Caco-2 (cell line): ENCODE measurements around the gene NAGLU. TPM values are rescaled to one million over a fixed set of nuclear protein-coding genes. Genes with fewer than 3 reads are reported as not detected.
A peak's percentile ranks its signal among the peaks of the same experiment; 100 is the strongest.

Experiments
- BruUV-seq: library from RNA; stranded (reverse); fragments of 400-500 nt; replicated peaks from 2 replicates; lab custom pipeline; 2021; lab: Mats Ljungman, UMichigan
- CTCF ChIA-PET: fragments of 300-600 bp; sonication (Branson Sonifier 250); formaldehyde crosslinking; loops from one replicate; lab custom pipeline; 2022; ENCODE audit warnings: antibody characterized with exemption; lab: Charles Lee
- POLR2A ChIA-PET: fragments of 300-600 bp; sonication (Branson Sonifier 250); formaldehyde crosslinking; loops from one replicate; lab custom pipeline; 2022; ENCODE audit warnings: antibody characterized with exemption; lab: Charles Lee
- DNase-seq, 2 experiments: peaks; one replicate each; pipeline versions ENCODE4 v3.0.0 to v3.0.0-alpha.2; 2020 to 2022
- H3K27me3 ChIP-seq: replicated peaks from 2 replicates; pipeline ENCODE4 v1.6.0; 2011; ENCODE audit warnings: low read length; ENCODE audit not compliant: control insufficient read depth, insufficient read depth
- H3K36me3 ChIP-seq: 2 replicates; pipeline ENCODE4 v1.5.1; 2011; ENCODE audit warnings: low read length; ENCODE audit not compliant: control insufficient read depth, insufficient read depth
- H3K4me1 ChIP-seq: fragments of 250-450 bp; sonication (Bioruptor Pico); 2 replicates; pipeline ENCODE4 v1.5.1; 2020; ENCODE audit warnings: mild to moderate bottlenecking
- H3K4me3 ChIP-seq: 2 replicates; pipeline ENCODE4 v1.5.1; 2011; ENCODE audit warnings: low read depth, mild to moderate bottlenecking, control low read depth, low read length
- H3K9me3 ChIP-seq: fragments of 250-450 bp; sonication (Bioruptor Pico); 2 replicates; pipeline ENCODE4 v1.5.1; 2020; ENCODE audit warnings: mild to moderate bottlenecking, moderate library complexity
- H3K27ac Mint-ChIP-seq: one replicate; pipeline ENCODE4 v1.8.0; 2022; ENCODE audit warnings: mixed read lengths; ENCODE audit not compliant: unreplicated experiment
- H3K27me3 Mint-ChIP-seq: one replicate; pipeline ENCODE4 v1.8.0; 2022; ENCODE audit warnings: mixed read lengths; ENCODE audit not compliant: insufficient read depth, unreplicated experiment
- H3K36me3 Mint-ChIP-seq: one replicate; pipeline ENCODE4 v1.8.0; 2022; ENCODE audit warnings: mild to moderate bottlenecking, mixed read lengths; ENCODE audit not compliant: insufficient read depth, unreplicated experiment
- H3K4me1 Mint-ChIP-seq: one replicate; pipeline ENCODE4 v1.8.0; 2022; ENCODE audit warnings: low read depth, mixed read lengths; ENCODE audit not compliant: unreplicated experiment
- H3K4me3 Mint-ChIP-seq: one replicate; pipeline ENCODE4 v1.8.0; 2022; ENCODE audit warnings: mild to moderate bottlenecking, moderate library complexity, mixed read lengths; ENCODE audit not compliant: unreplicated experiment
- H3K9me3 Mint-ChIP-seq: one replicate; pipeline ENCODE4 v1.8.0; 2022; ENCODE audit warnings: mixed read lengths; ENCODE audit not compliant: unreplicated experiment
- CTCF ChIP-seq, 2 experiments: fragments of 200-600 bp in 1 of 2; IDR thresholded peaks; 1 replicate in 1 of 2; 2 replicates in 1 of 2; pipeline versions ENCODE4 v1.5.1 to v1.8.0; 2011 to 2022; ENCODE audit warnings: antibody characterized with exemption in 1 of 2, control low read depth in 1 of 2, inconsistent platforms in 1 of 2, low read depth in 1 of 2, low read length in 1 of 2, mild to moderate bottlenecking in 1 of 2, moderate library complexity in 1 of 2; ENCODE audit not compliant: insufficient read depth in 1 of 2, severe bottlenecking in 1 of 2, unreplicated experiment in 1 of 2
- intact Hi-C: fragments of 100-400 bp; cut with micrococcal nuclease; formaldehyde crosslinking; loops from one replicate; pipeline ENCODE4 v1.10.0; 2022; ENCODE audit not compliant: unreplicated experiment
- total RNA-seq: library from RNA; stranded (reverse); gene quantifications from 2 replicates; pipeline ENCODE4 v1.2.3, GENCODE V29; 2022

The NAGLU gene
- total RNA-seq, 1 experiment from 2014 or later: 28.7 TPM

- intact Hi-C loops: loop anchor here (1.0 to 10.0 kb wide), 4 partner anchors 15 to 248 kb away; partner anchors contain the start of genes BECN1, COASY and RAMP2
- no peak for TF ChIP-seq CTCF (IDR thresholded peaks at IDR 0.05; ENCODE audit: insufficient read depth in 1 of 2, low read depth in 1 of 2, low read length in 1 of 2, severe bottlenecking in 1 of 2, unreplicated experiment in 1 of 2)
- H3K27me3 ChIP-seq: no peaks in the 10 kb centered on the region
- Mint-ChIP-seq H3K4me3 (peak overlapping the region; percentile 80), H3K27me3 (no peaks in the 10 kb centered on the region), H3K4me1 (peaks cover 23% of the 10 kb centered on the region), H3K36me3 (peaks cover 78% of the 10 kb centered on the region), H3K27ac (peak overlapping the region; percentile 84), H3K9me3 (no peaks in the 10 kb centered on the region)
- ChIA-PET CTCF (interaction anchor here (1.1 to 2.9 kb wide), 10 partner anchors 10 to 423 kb away, joined by 3 to 38 read pairs (median 10); partner anchors contain the start of genes MLX, NAGLU, RETREG3 and TUBG1), POLR2A (interaction anchor here (2.4 kb wide), 1 partner anchor 32 kb away, joined by 26 read pairs; the partner anchor contains the start of genes RETREG3 and TUBG1)
- peaks cover 4% of the 10 kb centered on the region for H3K4me1 ChIP-seq
- no TSS peak for BruUV-seq
- peak overlapping the region; percentile 82 for H3K4me3 ChIP-seq
- H3K9me3 ChIP-seq: no peaks in the 10 kb centered on the region
- DNase-seq: peak in 1 of 2 experiments; percentile 52
- H3K36me3 ChIP-seq: peaks cover 8% of the 10 kb centered on the region
Measured at GRCh38 chr17:42577140-42577531, 41.1 kb downstream of the NAGLU start.

DNA sequence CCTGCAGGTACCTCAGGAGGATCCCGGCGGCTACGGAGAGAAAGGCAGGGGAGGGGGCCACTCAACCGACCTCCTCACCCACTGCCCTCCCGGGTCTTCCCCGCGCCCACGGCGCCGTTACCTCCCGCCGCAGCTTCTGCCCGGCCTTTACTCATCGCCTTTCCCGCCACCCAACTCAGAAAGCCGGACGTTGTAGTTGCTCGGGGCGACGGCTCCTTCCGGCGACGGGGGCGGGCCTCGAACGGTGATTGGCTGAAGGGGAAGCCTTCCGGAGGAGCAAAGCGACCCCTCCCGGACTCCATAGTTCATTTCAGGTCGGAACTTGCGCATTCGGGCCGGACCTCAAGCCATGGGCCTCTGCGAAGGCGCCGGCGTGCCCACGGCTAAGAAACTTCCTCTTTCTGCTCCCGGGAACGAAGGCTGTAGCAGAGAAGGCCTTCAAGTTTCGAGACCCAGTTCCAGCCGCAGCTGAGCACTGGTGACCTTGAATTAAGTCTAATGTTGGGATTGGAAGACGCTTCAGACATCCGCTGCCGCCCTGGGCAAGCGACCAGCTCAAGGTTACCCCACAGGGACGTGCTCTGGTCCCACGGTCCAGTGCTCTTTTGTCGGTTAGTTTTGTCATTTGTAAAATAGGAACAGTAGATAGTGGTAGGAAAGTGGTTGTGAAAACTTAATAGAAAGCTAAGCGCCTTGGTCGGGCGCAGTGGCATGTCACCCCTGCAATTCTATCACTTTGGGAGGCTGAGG, 41.7 kb downstream of the NAGLU start, which contains the start of gene PSMC3IP:
Gene PSMC3IP, minus strand, starts transcription at position 198 of the 750 bp plus-strand sequence. Its CDS starts 43 bp downstream, at position 155.
- intact Hi-C loops: loop anchor here (1.0 to 10.0 kb wide), 6 partner anchors 15 to 247 kb away; partner anchors contain the start of genes BECN1, COASY, RAMP2 and RETREG3
- Histone ChIP-seq H3K36me3 (peaks cover 6% of the 10 kb centered on the region), H3K27me3 (no peaks in the 10 kb centered on the region), H3K9me3 (no peaks in the 10 kb centered on the region), H3K4me1 (peaks cover 4% of the 10 kb centered on the region), H3K4me3 (peak within 1 kb of the TSS; percentile 82)
- DNase-seq: peak; percentile 95 to 97
- ChIA-PET POLR2A (interaction anchor here (0.5 to 2.4 kb wide), 8 partner anchors 31 to 536 kb away, joined by 3 to 26 read pairs (median 4); partner anchors contain the start of genes BECN1, COA3, NAGLU and PLEKHH3), CTCF (interaction anchor here (0.6 to 2.9 kb wide), 38 partner anchors 9 to 435 kb away, joined by 3 to 38 read pairs (median 5); partner anchors contain the start of genes BECN1, CAVIN1, CNTD1 and COA3)
- Mint-ChIP-seq H3K4me3 (peak within 1 kb of the TSS; percentile 80), H3K9me3 (no peaks in the 10 kb centered on the region), H3K27ac (peak within 1 kb of the TSS; percentile 84), H3K36me3 (peaks cover 72% of the 10 kb centered on the region), H3K27me3 (no peaks in the 10 kb centered on the region), H3K4me1 (peaks cover 23% of the 10 kb centered on the region)
- TSS peak; percentile 74 for BruUV-seq
- TF ChIP-seq CTCF (IDR thresholded peaks at IDR 0.05; ENCODE audit: insufficient read depth in 1 of 2, low read depth in 1 of 2, low read length in 1 of 2, severe bottlenecking in 1 of 2, unreplicated experiment in 1 of 2): peak; percentile 59 to 64
